HepG2 (cell line): Measurements from ENCODE around the gene EVL. TPM values are rescaled to one million over a fixed set of nuclear protein-coding genes. Genes with fewer than 3 reads are reported as not detected.
A peak's percentile ranks its signal among the peaks of the same experiment; 100 is the strongest.

ENCODE experiments used
- CENPX ChIP-seq: sonication (generic); formaldehyde crosslinking; IDR thresholded peaks from 2 replicates; pipeline ENCODE4 v1.9.0; 2021; ENCODE audit warnings: mild to moderate bottlenecking, missing genetic modification reagents, moderate library complexity
- DZIP1 ChIP-seq: sonication (generic); formaldehyde crosslinking; IDR thresholded peaks from 2 replicates; pipeline ENCODE4 v1.5.0; 2020; ENCODE audit warnings: mild to moderate bottlenecking, missing genetic modification reagents
- KDM2A ChIP-seq: sonication (generic); formaldehyde crosslinking; IDR thresholded peaks from 2 replicates; pipeline ENCODE4 v1.4.0; 2020; ENCODE audit warnings: low read depth, missing genetic modification reagents, borderline replicate concordance
- MAFF ChIP-seq: IDR thresholded peaks from 2 replicates; pipeline ENCODE4 v1.6.1; 2011; ENCODE audit warnings: low read depth, low read length, improper control_type of control experiment
- PLSCR1 ChIP-seq: sonication (generic); formaldehyde crosslinking; IDR thresholded peaks from 2 replicates; pipeline ENCODE4 v1.5.0; 2020; ENCODE audit warnings: missing genetic modification reagents, mild to moderate bottlenecking, borderline replicate concordance
- RAD51 ChIP-seq: fragments of 450-650 bp; IDR thresholded peaks from 2 replicates; pipeline ENCODE4 v1.6.1; 2016; ENCODE audit warnings: borderline replicate concordance
- RFX1 ChIP-seq: fragments of 450-650 bp; IDR thresholded peaks from 2 replicates; pipeline ENCODE4 v1.6.1; 2017
- SP140L ChIP-seq: sonication (generic); formaldehyde crosslinking; IDR thresholded peaks from 2 replicates; pipeline ENCODE4 v1.4.0; 2020; ENCODE audit warnings: missing genetic modification reagents, borderline replicate concordance
- TARDBP ChIP-seq: sonication (generic); formaldehyde crosslinking; IDR thresholded peaks from 2 replicates; pipeline ENCODE4 v1.8.0; 2022; ENCODE audit warnings: mild to moderate bottlenecking, missing genetic modification reagents
- ZBTB3 ChIP-seq: sonication (generic); formaldehyde crosslinking; IDR thresholded peaks from 2 replicates; pipeline ENCODE4 v1.4.0; 2020; ENCODE audit warnings: low read depth, mild to moderate bottlenecking, moderate library complexity, missing genetic modification reagents, borderline replicate concordance
- ZBTB49 ChIP-seq: sonication (generic); formaldehyde crosslinking; IDR thresholded peaks from 2 replicates; pipeline ENCODE4 v1.4.0; 2020; ENCODE audit warnings: missing genetic modification reagents, borderline replicate concordance
- ZFY ChIP-seq: sonication (generic); formaldehyde crosslinking; IDR thresholded peaks from 2 replicates; pipeline ENCODE4 v1.4.0; 2020; ENCODE audit warnings: missing genetic modification reagents
- ZNF30 ChIP-seq: sonication (generic); formaldehyde crosslinking; IDR thresholded peaks from 2 replicates; pipeline ENCODE4 v1.5.0; 2020; ENCODE audit warnings: mild to moderate bottlenecking, missing genetic modification reagents
- ZNF512B ChIP-seq: sonication (generic); formaldehyde crosslinking; IDR thresholded peaks from 2 replicates; pipeline ENCODE4 v1.5.1; 2020; ENCODE audit warnings: missing genetic modification reagents, mild to moderate bottlenecking, borderline replicate concordance
- ZNF597 ChIP-seq: sonication (generic); formaldehyde crosslinking; IDR thresholded peaks from 2 replicates; pipeline ENCODE4 v1.5.0; 2020; ENCODE audit warnings: missing genetic modification reagents
- ZNF720 ChIP-seq: sonication (generic); formaldehyde crosslinking; IDR thresholded peaks from 2 replicates; pipeline ENCODE4 v1.4.0; 2020; ENCODE audit warnings: missing genetic modification reagents
- ZNF777 ChIP-seq: sonication (generic); formaldehyde crosslinking; IDR thresholded peaks from 2 replicates; pipeline ENCODE4 v1.4.0; 2020; ENCODE audit warnings: missing genetic modification reagents
- ZSCAN20 ChIP-seq: sonication (generic); formaldehyde crosslinking; IDR thresholded peaks from 2 replicates; pipeline ENCODE4 v1.4.0; 2020; ENCODE audit warnings: missing genetic modification reagents, mild to moderate bottlenecking, borderline replicate concordance
- ZZZ3 ChIP-seq: sonication (generic); formaldehyde crosslinking; IDR thresholded peaks from 2 replicates; pipeline ENCODE4 v1.4.0; 2020; ENCODE audit warnings: missing genetic modification reagents, mild to moderate bottlenecking, borderline replicate concordance
- polyA plus RNA-seq, 8 experiments: library from polyadenylated mRNA; depleted of rRNA in 3 of 8; stranded (reverse) in 7 of 8; unstranded in 1 of 8; fragments of >200 nt; fragmentation: Illumina TruSeq in 4 of 8; extraction: Trizol in 4 of 8; gene quantifications; 2 replicates each; pipeline versions ENCODE4 v1.2.1 to v1.2.3, GENCODE V29; 2011 to 2016; ENCODE audit warnings: low read depth in 4 of 8, missing spikeins in 1 of 8, mixed read lengths in 1 of 8; ENCODE audit not compliant: insufficient read depth in 1 of 8
- total RNA-seq, 5 experiments: library from RNA; depleted of rRNA; stranded (reverse); fragments of >200 nt; fragmentation: Illumina TruSeq; extraction: Trizol; gene quantifications; 2 replicates each; pipeline ENCODE4 v1.2.3, GENCODE V29; 2016; ENCODE audit warnings: low read depth in 1 of 5

The EVL gene
- total and polyA plus RNA-seq, 2 of the 13 experiments (the other 11 are each of a cell fraction or from before 2014, with no cell fraction given), result 15.1 to 31.2 TPM

- TF ChIP-seq ZNF777 (CRISPR knock-in tag) (0 out of 2 replicates have a peak, but pooled peaks have one; percentile 59), TARDBP (CRISPR knock-in tag) (peak; percentile 92), RAD51 (peak; percentile 79; the same call in 1 of the 2 replicates), ZNF512B (no peak; the same call in 1 of the 2 replicates), ZNF597 (CRISPR knock-in tag) (0 out of 2 replicates have a peak, but pooled peaks have one; percentile 19), PLSCR1 (no peak), ZBTB3 (CRISPR knock-in tag) (peak; percentile 61; the same call in 1 of the 2 replicates), DZIP1 (CRISPR knock-in tag) (no peak; the same call in none of the 2 replicates), SP140L (CRISPR knock-in tag) (no peak), ZZZ3 (CRISPR knock-in tag) (peak; percentile 57; the same call in 1 of the 2 replicates), MAFF (no peak), CENPX (no peak), ZFY (peak; percentile 90), RFX1 (no peak), ZBTB49 (CRISPR knock-in tag) (no peak), ZSCAN20 (peak; percentile 90), ZNF30 (CRISPR knock-in tag) (no peak), KDM2A (CRISPR knock-in tag) (peak; percentile 93), ZNF720 (CRISPR knock-in tag) (no peak)
Observed at GRCh38 chr14:100192672-100193416, 127.6 kb downstream of the EVL start (continued).
